Lung (tissue), 12 donors: ENCODE measurements around the gene VPS13D. TPM values are rescaled to one million over a fixed set of nuclear protein-coding genes. Genes with fewer than 3 reads are reported as not detected.

ENCODE experiments used
- ATAC-seq: fragments of 200-7000 bp; cut with Tn5 transposase; one replicate; pipeline ENCODE4 v1.9.1; 2020; ENCODE audit warnings: moderate number of reproducible peaks; ENCODE audit not compliant: insufficient read depth, low FRiP score
- DNase-seq, 3 donors: peaks; one replicate each; pipeline ENCODE4 v3.0.0-alpha.2; 2013 to 2017
- H3K27ac ChIP-seq, 2 donors: one replicate each; pipeline ENCODE4 v1.5.1; 2013; ENCODE audit warnings: mild to moderate bottlenecking in 2 of 2, moderate library complexity in 2 of 2, control low read depth in 1 of 2, inconsistent platforms in 1 of 2, low read depth in 1 of 2, low read length in 1 of 2
- H3K27me3 ChIP-seq, 3 donors: one replicate each; pipeline ENCODE4 v1.5.1; 2013; ENCODE audit warnings: low read length in 2 of 3; ENCODE audit not compliant: control insufficient read depth in 3 of 3, insufficient read depth in 3 of 3
- H3K36me3 ChIP-seq, 4 donors: one replicate each; pipeline ENCODE4 v1.5.1; 2013; ENCODE audit warnings: low read length in 4 of 4, mild to moderate bottlenecking in 1 of 4, moderate library complexity in 1 of 4; ENCODE audit not compliant: control insufficient read depth in 4 of 4, insufficient read depth in 4 of 4
- H3K4me1 ChIP-seq, 5 donors: one replicate each; pipeline ENCODE4 v1.5.1; 2013; ENCODE audit warnings: low read length in 5 of 5, mild to moderate bottlenecking in 2 of 5, moderate library complexity in 1 of 5; ENCODE audit not compliant: control insufficient read depth in 5 of 5, insufficient read depth in 5 of 5
- H3K4me3 ChIP-seq: one replicate; pipeline ENCODE4 v1.5.1; 2013; ENCODE audit warnings: mild to moderate bottlenecking, control low read depth, moderate library complexity
- H3K9ac ChIP-seq, 2 donors: one replicate each; pipeline ENCODE4 v1.5.1; 2013; ENCODE audit warnings: low read length in 2 of 2, control low read depth in 1 of 2; ENCODE audit not compliant: insufficient read depth in 1 of 2
- H3K9me3 ChIP-seq, 4 donors: one replicate each; pipeline ENCODE4 v1.5.1; 2013; ENCODE audit warnings: low read length in 3 of 4, mild to moderate bottlenecking in 1 of 4, moderate library complexity in 1 of 4; ENCODE audit not compliant: control insufficient read depth in 4 of 4, insufficient read depth in 3 of 4
- WGBS, 2 donors: extraction: QIAGEN DNeasy Blood & Tissue Kit; methylation state at CpG; one replicate each; pipeline ENCODE4 v1.1.7; 2013; 5-methylcytosine and 5-hydroxymethylcytosine counted together
- polyA plus RNA-seq, 2 donors: library from polyadenylated mRNA; stranded (reverse); fragments of 200-250 nt; gene quantifications; one replicate each; pipeline ENCODE4 v1.2.1, GENCODE V29; 2013
- total RNA-seq, 2 donors: library from RNA; depleted of rRNA in 1 of 2; stranded (reverse); fragments of >200 nt in 1 of 2; gene quantifications; one replicate each; pipeline ENCODE4 v1.2.1, GENCODE V29; 2014 to 2021
- TF ChIP-seq, protein P1 (sequence below): IDR thresholded peaks from 2 replicates; pipeline ENCODE4 v1.5.1; 2012; ENCODE audit warnings: mild to moderate bottlenecking; ENCODE audit errors: control extremely low read depth, extremely low read depth
- donor health status: control.
- donor health status: control.
- donor health status: Bipolar disorder and iron deficiency.
- donor health status: healthy.
- donor health status: DM: yes; HTN: yes; CAD: no.

VPS13D gene
- total and polyA plus RNA-seq, 4 donors, result 18.4 to 76.0 (median 37.5) TPM

DNA sequence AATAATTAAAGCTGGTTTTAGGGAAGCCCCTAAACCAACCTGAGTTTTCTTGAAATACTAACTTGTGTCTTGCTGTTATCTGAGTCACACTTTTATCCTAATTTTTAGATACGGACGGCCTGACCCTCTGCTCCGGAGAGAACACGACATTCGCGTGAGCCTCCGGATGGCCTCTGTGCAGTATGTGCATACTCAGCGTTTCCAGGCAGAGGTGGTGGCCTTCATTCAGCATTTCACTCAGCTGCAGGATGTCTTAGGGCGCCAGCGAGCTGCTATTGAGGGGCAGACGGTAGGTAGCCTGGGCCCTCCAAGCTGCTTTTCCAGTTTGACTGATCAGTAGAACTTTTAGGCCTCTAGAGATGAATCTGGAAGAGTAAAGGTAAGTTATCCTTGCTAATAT, 63.6 kb downstream of the VPS13D start:
- H3K36me3 ChIP-seq, result peaks cover 20 to 33% (median 22%) of the 10 kb centered on the region in 4 donors

DNA sequence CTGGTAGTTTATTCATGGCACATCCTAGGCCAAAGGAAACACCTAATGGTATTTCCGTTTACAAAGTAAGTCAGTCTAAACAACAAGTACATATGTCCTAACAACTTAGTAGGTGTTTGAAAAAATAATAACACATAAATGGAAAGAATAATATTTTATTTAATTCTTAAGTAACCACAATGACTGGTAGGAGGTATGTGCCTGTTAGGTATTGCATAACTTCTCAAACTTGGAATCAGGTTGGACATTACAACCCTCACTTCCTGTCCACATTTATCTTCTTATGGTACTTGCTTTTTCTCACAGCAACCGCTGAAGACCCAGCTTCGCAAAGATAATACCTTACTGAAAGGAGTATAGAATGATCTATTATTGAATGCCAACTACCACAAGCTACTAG, 64.2 kb downstream of the VPS13D start:
- DNase-seq (no peak), ATAC-seq (no peak)
- 71 to 76% methylated on average over 3 of the region's 3 CpGs for WGBS, 2 donors
- Histone ChIP-seq H3K4me1 (no peaks in the 10 kb centered on the region), H3K9ac (no peak overlapping the region), H3K27me3 (no peaks in the 10 kb centered on the region), H3K27ac (no peak overlapping the region), H3K4me3 (no peak overlapping the region), H3K9me3 (no peaks in the 10 kb centered on the region), H3K36me3 (peaks cover 16 to 28% (median 21%) of the 10 kb centered on the region in 4 donors)
- TF ChIP-seq, protein P1, sequence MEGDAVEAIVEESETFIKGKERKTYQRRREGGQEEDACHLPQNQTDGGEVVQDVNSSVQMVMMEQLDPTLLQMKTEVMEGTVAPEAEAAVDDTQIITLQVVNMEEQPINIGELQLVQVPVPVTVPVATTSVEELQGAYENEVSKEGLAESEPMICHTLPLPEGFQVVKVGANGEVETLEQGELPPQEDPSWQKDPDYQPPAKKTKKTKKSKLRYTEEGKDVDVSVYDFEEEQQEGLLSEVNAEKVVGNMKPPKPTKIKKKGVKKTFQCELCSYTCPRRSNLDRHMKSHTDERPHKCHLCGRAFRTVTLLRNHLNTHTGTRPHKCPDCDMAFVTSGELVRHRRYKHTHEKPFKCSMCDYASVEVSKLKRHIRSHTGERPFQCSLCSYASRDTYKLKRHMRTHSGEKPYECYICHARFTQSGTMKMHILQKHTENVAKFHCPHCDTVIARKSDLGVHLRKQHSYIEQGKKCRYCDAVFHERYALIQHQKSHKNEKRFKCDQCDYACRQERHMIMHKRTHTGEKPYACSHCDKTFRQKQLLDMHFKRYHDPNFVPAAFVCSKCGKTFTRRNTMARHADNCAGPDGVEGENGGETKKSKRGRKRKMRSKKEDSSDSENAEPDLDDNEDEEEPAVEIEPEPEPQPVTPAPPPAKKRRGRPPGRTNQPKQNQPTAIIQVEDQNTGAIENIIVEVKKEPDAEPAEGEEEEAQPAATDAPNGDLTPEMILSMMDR, result no peak

More for the DNA sequence above, 63.6 kb downstream of the VPS13D start:
- Histone ChIP-seq H3K27ac (no peak overlapping the region), H3K4me1 (no peaks in the 10 kb centered on the region), H3K27me3 (no peaks in the 10 kb centered on the region), H3K9me3 (no peaks in the 10 kb centered on the region), H3K9ac (no peak overlapping the region), H3K4me3 (no peak overlapping the region)
- 92 to 93% methylated on average over 11 of the region's 11 CpGs for WGBS, 2 donors
- no peak for ATAC-seq
- TF ChIP-seq, protein P1, result no peak
- DNase-seq, result no peak

DNA sequence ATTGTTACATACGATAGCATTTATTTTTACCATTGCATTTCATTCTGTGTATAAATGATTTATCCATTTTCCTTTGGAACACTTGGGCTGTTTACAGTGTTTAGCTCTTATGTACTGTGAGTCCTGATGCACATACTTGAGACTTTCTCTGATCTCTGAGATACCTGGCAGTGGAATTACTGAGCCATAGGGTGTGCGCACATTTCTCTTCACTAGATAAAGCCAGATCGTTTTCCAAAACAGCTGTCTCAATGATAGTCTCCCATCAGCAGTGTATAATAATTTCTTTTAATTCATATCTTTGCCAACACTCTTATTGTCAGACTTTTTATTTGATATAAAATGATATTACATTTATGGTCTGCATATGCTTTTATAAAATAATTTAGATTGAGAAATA, 66.2 kb downstream of the VPS13D start:
- TF ChIP-seq, protein P1, result no peak
- no peaks in the 10 kb centered on the region for H3K9me3 ChIP-seq
- WGBS, 2 donors, result 90 to 94% methylated on average over 3 of the region's 3 CpGs
- no peak for DNase-seq
- H3K4me3 ChIP-seq, result no peak overlapping the region
- H3K4me1 ChIP-seq, result peaks cover 0 to 5% (median 0%) of the 10 kb centered on the region in 5 donors
- H3K27ac ChIP-seq, result no peak overlapping the region
- H3K27me3 ChIP-seq, result no peaks in the 10 kb centered on the region
- peaks cover 19 to 31% (median 26%) of the 10 kb centered on the region in 4 donors for H3K36me3 ChIP-seq
- no peak overlapping the region for H3K9ac ChIP-seq
- ATAC-seq, result no peak

DNA sequence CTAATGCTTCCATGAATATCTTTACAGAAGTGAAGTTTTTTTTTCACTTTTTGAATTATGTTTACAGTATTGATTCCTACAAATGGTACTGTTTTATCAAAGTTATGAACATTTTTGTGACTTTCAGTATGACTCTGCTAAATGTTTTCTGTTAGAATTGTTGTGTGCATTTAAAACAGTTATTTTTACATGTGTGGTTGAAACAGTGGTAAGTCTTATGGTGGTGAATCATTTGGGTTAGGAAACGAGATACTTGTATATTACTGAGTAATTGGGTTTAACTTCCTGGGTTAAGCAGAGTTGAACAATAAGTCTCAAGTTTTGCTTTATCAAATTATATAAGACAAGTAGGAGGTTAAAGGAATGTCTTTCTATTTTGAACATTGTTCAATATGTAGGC, 66.8 kb downstream of the VPS13D start:
- Histone ChIP-seq H3K9ac (no peak overlapping the region), H3K27me3 (no peaks in the 10 kb centered on the region), H3K36me3 (peaks cover 18 to 27% (median 25%) of the 10 kb centered on the region in 4 donors), H3K4me3 (no peak overlapping the region), H3K9me3 (no peaks in the 10 kb centered on the region), H3K4me1 (peaks cover 0 to 7% (median 0%) of the 10 kb centered on the region in 5 donors), H3K27ac (no peak overlapping the region)
- ATAC-seq (no peak), DNase-seq (no peak)
- WGBS, 2 donors, result 51 to 64% methylated on average over 1 of the region's 1 CpG
- TF ChIP-seq, protein P1, result no peak
